CD14-positive monocyte (primary cell): ENCODE results near the gene TAS1R3. TPM values are rescaled to one million over a fixed set of nuclear protein-coding genes. Genes with fewer than 3 reads are reported as not detected.
A peak's percentile ranks its signal among the peaks of the same experiment; 100 is the strongest.

Experiments
- DNase-seq, 3 donors: peaks; one replicate each; pipeline ENCODE4 v3.0.0-alpha.2; 2011 to 2022
- H2AFZ ChIP-seq: 2 replicates; pipeline ENCODE4 v1.6.0; 2012; ENCODE audit warnings: mild to moderate bottlenecking, low read depth, low read length, inconsistent platforms; ENCODE audit not compliant: insufficient read depth, poor library complexity, severe bottlenecking
- H3K27ac ChIP-seq, 2 donors: 1 replicate in 1 of 2; 2 replicates in 1 of 2; pipeline ENCODE4 v1.5.1; 2012 to 2013; ENCODE audit warnings: low read length in 2 of 2, control low read depth in 1 of 2, inconsistent platforms in 1 of 2, low read depth in 1 of 2, mild to moderate bottlenecking in 1 of 2
- H3K27me3 ChIP-seq, 2 donors: one replicate each; pipeline versions ENCODE4 v1.6.0 to v1.6.1; 2011 to 2013; ENCODE audit warnings: low read length in 2 of 2; ENCODE audit not compliant: control insufficient read depth in 2 of 2, insufficient read depth in 2 of 2
- H3K36me3 ChIP-seq, 2 donors: replicated peaks in 1 of 2; 1 replicate in 1 of 2; 2 replicates in 1 of 2; pipeline versions ENCODE4 v1.5.1 to v1.6.1; 2012 to 2013; ENCODE audit warnings: low read length in 2 of 2, control low read depth in 1 of 2, inconsistent platforms in 1 of 2, mild to moderate bottlenecking in 1 of 2; ENCODE audit not compliant: insufficient read depth in 2 of 2, control insufficient read depth in 1 of 2
- H3K4me1 ChIP-seq, 2 donors: 1 replicate in 1 of 2; 2 replicates in 1 of 2; pipeline versions ENCODE4 v1.5.1 to v1.6.1; 2012 to 2013; ENCODE audit warnings: low read length in 2 of 2, control low read depth in 1 of 2, inconsistent platforms in 1 of 2, mild to moderate bottlenecking in 1 of 2, moderate library complexity in 1 of 2; ENCODE audit not compliant: insufficient read depth in 2 of 2, control insufficient read depth in 1 of 2
- H3K4me2 ChIP-seq: replicated peaks from 2 replicates; pipeline ENCODE3; 2012; ENCODE audit warnings: low read length, moderate library complexity, mild to moderate bottlenecking; ENCODE audit not compliant: poor library complexity, severe bottlenecking; ENCODE audit errors: extremely low read depth
- H3K4me3 ChIP-seq, 3 experiments: fragments of 200-600 bp in 1 of 3; sonication (generic) in 1 of 3; replicated peaks in 1 of 3; 1 replicate in 2 of 3; 2 replicates in 1 of 3; pipeline ENCODE4 v1.5.1; 2011 to 2013; ENCODE audit warnings: low read length in 3 of 3, mild to moderate bottlenecking in 3 of 3, control low read depth in 2 of 3, low read depth in 2 of 3, inconsistent platforms in 1 of 3, moderate library complexity in 1 of 3
- H3K79me2 ChIP-seq: 2 replicates; pipeline ENCODE4 v1.6.0; 2012; ENCODE audit warnings: mild to moderate bottlenecking, control low read depth, inconsistent platforms, low read length, moderate library complexity; ENCODE audit not compliant: insufficient read depth
- H3K9ac ChIP-seq: 2 replicates; pipeline ENCODE4 v1.6.0; 2017; ENCODE audit warnings: low read length, mild to moderate bottlenecking; ENCODE audit not compliant: insufficient read depth, poor library complexity, severe bottlenecking
- H3K9me3 ChIP-seq, 2 donors: replicated peaks in 1 of 2; 1 replicate in 1 of 2; 2 replicates in 1 of 2; pipeline versions ENCODE4 v1.5.1 to v1.6.1; 2012 to 2013; ENCODE audit warnings: low read length in 2 of 2, control low read depth in 1 of 2; ENCODE audit not compliant: control insufficient read depth in 1 of 2, insufficient read depth in 1 of 2
- H4K20me1 ChIP-seq: 2 replicates; pipeline ENCODE4 v1.6.0; 2012; ENCODE audit warnings: mild to moderate bottlenecking, low read length, control low read depth, moderate library complexity; ENCODE audit not compliant: insufficient read depth
- H3K27ac Mint-ChIP-seq, 7 donors: one replicate each; pipeline ENCODE4 v1.8.0; 2020; ENCODE audit warnings: mild to moderate bottlenecking in 7 of 7, mixed read lengths in 7 of 7, moderate library complexity in 6 of 7, inconsistent platforms in 2 of 7
- H3K27me3 Mint-ChIP-seq, 3 donors: one replicate each; pipeline ENCODE4 v1.8.0; 2021 to 2022; ENCODE audit warnings: low read depth in 3 of 3, mild to moderate bottlenecking in 3 of 3, mixed read lengths in 3 of 3, moderate library complexity in 3 of 3, inconsistent platforms in 1 of 3
- H3K36me3 Mint-ChIP-seq, 2 donors: one replicate each; pipeline ENCODE4 v1.8.0; 2020; ENCODE audit warnings: mixed read lengths in 2 of 2, inconsistent platforms in 1 of 2, mild to moderate bottlenecking in 1 of 2
- H3K4me1 Mint-ChIP-seq: one replicate; pipeline ENCODE4 v1.8.0; 2020; ENCODE audit warnings: mild to moderate bottlenecking, mixed read lengths
- H3K4me3 Mint-ChIP-seq, 2 donors: one replicate each; pipeline ENCODE4 v1.8.0; 2020; ENCODE audit warnings: mild to moderate bottlenecking in 2 of 2, mixed read lengths in 2 of 2, moderate library complexity in 1 of 2
- H3K9me3 Mint-ChIP-seq, 7 donors: one replicate each; pipeline ENCODE4 v1.8.0; 2020 to 2022; ENCODE audit warnings: mixed read lengths in 7 of 7, mild to moderate bottlenecking in 6 of 7, moderate library complexity in 6 of 7, inconsistent platforms in 2 of 7
- WGBS: methylation state at CpG from one replicate; pipeline ENCODE4 v1.1.5; 2013; ENCODE audit warnings: missing lambda C conversion rate; ENCODE audit not compliant: insufficient coverage; 5-methylcytosine and 5-hydroxymethylcytosine counted together
- intact Hi-C, 2 donors: fragments of 100-400 bp; cut with micrococcal nuclease; formaldehyde crosslinking; loops; one replicate each; pipeline versions ENCODE4 v1.15.0 to v1.15.1; 2023
- polyA plus RNA-seq, 3 donors: library from polyadenylated mRNA; depleted of rRNA in 1 of 3; unstranded in 2 of 3; stranded (reverse) in 1 of 3; fragments of 300-500 nt in 2 of 3; fragments of >200 nt in 1 of 3; fragmentation: Illumina TruSeq in 2 of 3; gene quantifications; 1 replicate in 2 of 3; 2 replicates in 1 of 3; pipeline ENCODE4 v1.2.3, GENCODE V29; 2012 to 2021
- TF ChIP-seq, protein P1 (sequence below): fragments of 200-600 bp; IDR thresholded peaks from one replicate; pipeline ENCODE4 v1.8.0; 2022; ENCODE audit warnings: antibody characterized with exemption, mild to moderate bottlenecking

TAS1R3 gene
- polyA plus RNA-seq, 3 donors: 0.45 TPM; not detected in 2

DNA sequence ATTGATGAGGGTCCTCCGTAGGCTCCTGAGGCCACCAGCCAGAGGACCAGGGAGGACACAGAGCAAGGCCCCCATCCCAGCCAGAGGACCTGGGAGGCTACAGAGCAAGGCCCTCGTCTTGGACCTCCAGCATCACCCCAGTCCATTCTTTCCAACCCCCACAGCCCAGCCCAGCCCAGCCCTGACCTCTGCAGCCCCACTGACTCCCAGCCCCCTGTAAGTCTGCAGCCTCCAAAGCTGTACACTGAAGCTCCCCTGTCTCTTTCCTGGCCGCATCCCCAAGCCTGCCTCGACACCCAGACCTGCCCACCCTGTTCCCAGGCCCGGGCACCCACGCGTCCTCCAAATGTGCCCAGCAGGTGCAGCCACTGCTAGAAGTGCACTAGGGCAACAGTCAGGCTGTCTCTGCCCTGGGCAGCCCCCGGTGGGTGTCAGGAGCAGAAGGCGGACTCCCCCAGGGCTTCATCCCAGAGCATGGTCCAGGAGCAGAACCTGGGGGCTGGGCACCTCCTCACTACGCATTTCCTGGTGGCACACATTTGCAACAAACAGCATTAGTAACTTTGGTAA is 16.0 kb downstream of the TAS1R3 start:
- Histone ChIP-seq H3K79me2 (peaks cover 28% of the 10 kb centered on the region), H3K9me3 (no peaks in the 10 kb centered on the region), H3K4me3 (no peak overlapping the region), H3K4me1 (peaks cover 11 to 17% of the 10 kb centered on the region in 2 donors), H4K20me1 (peaks cover 43% of the 10 kb centered on the region), H3K27ac (no peak overlapping the region), H2AFZ (no peak overlapping the region), H3K27me3 (peaks cover 0 to 7% of the 10 kb centered on the region in 2 donors), H3K9ac (no peak overlapping the region), H3K4me2 (peak overlapping the region; percentile 91), H3K36me3 (no peaks in the 10 kb centered on the region)
- TF ChIP-seq, protein P1, sequence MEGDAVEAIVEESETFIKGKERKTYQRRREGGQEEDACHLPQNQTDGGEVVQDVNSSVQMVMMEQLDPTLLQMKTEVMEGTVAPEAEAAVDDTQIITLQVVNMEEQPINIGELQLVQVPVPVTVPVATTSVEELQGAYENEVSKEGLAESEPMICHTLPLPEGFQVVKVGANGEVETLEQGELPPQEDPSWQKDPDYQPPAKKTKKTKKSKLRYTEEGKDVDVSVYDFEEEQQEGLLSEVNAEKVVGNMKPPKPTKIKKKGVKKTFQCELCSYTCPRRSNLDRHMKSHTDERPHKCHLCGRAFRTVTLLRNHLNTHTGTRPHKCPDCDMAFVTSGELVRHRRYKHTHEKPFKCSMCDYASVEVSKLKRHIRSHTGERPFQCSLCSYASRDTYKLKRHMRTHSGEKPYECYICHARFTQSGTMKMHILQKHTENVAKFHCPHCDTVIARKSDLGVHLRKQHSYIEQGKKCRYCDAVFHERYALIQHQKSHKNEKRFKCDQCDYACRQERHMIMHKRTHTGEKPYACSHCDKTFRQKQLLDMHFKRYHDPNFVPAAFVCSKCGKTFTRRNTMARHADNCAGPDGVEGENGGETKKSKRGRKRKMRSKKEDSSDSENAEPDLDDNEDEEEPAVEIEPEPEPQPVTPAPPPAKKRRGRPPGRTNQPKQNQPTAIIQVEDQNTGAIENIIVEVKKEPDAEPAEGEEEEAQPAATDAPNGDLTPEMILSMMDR: no peak
- intact Hi-C loops: no loop called here
- Mint-ChIP-seq H3K36me3 (peaks cover 0 to 1% of the 10 kb centered on the region in 2 donors), H3K27me3 (peaks cover 6 to 20% (median 10%) of the 10 kb centered on the region in 3 donors), H3K9me3 (peaks cover 0 to 2% (median 0%) of the 10 kb centered on the region in 7 donors), H3K4me3 (peak overlapping the region in 1 of 2 donors; percentile 81), H3K27ac (no peak overlapping the region), H3K4me1 (peaks cover 16% of the 10 kb centered on the region)
- DNase-seq: no peak
- 95% methylated on average over 9 of the region's 10 CpGs for WGBS

DNA sequence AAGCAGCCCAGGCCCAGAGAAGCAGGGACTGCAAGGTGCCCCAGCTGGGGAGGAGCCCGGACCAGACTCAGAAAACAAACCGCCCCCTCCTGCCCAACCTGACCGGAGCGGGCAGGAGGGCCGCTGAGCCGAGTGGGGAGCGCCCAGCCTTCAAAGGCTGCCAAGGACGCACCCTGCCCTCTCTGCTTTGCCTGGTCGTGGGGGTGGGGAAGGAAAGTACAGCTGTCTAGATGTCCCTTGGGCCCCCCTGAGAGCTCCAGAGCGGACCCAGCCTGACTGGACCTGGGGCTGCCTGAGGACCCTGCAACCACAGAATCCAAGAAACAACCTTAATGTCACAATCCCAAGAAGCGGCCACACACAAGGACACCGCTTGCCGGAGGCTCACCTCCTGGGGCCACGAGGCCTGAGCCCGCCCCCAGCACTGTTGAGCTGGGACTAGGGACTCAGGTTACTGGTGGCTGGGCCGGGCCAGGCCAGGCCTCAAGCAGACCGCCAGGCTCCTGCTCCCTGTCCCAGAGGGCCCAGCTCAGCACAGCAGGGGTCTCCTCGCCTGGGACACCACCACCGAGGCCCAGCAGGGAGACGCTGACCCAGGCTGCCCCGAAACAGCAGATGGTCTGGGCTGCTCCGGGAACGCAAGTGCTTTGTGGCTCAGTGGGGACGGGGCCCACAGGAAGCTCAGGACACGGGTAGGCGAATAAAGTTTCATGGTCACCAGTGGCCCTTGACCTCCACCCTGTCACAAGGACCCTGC is 16.8 kb downstream of the TAS1R3 start:
- peak overlapping the region in 2 of 3 experiments; percentile 32 to 76 for H3K4me3 ChIP-seq
- DNase-seq: no peak
- H3K4me1 Mint-ChIP-seq: peaks cover 16% of the 10 kb centered on the region
- H3K27ac ChIP-seq: no peak overlapping the region
- H3K36me3 Mint-ChIP-seq: peaks cover 0 to 5% of the 10 kb centered on the region in 2 donors
- peak overlapping the region; percentile 65 for H2AFZ ChIP-seq
- H3K4me2 ChIP-seq: peak overlapping the region; percentile 91
- H3K27ac Mint-ChIP-seq: peak overlapping the region in 4 of 7 donors; percentile 35 to 89 (median 76)
- H3K9me3 Mint-ChIP-seq: peaks cover 0 to 6% (median 0%) of the 10 kb centered on the region in 7 donors
- peaks cover 28% of the 10 kb centered on the region for H3K79me2 ChIP-seq
- peaks cover 38% of the 10 kb centered on the region for H4K20me1 ChIP-seq
- intact Hi-C loops: no loop called here
- H3K27me3 Mint-ChIP-seq: peaks cover 14 to 27% (median 17%) of the 10 kb centered on the region in 3 donors
- peaks cover 0 to 14% of the 10 kb centered on the region in 2 donors for H3K27me3 ChIP-seq
- peaks cover 11 to 17% of the 10 kb centered on the region in 2 donors for H3K4me1 ChIP-seq
- no peaks in the 10 kb centered on the region for H3K36me3 ChIP-seq
- peak overlapping the region; percentile 76 for H3K9ac ChIP-seq
- TF ChIP-seq, protein P1: no peak
- no peaks in the 10 kb centered on the region for H3K9me3 ChIP-seq
- 64% methylated on average over 20 of the region's 26 CpGs for WGBS
- peak overlapping the region; percentile 81 to 85 for H3K4me3 Mint-ChIP-seq
